ENCODE results near the gene BTK. TPM values are rescaled to one million over a fixed set of nuclear protein-coding genes. Genes with fewer than 3 reads are reported as not detected.

BTK gene
- total RNA-seq, 2 experiments from 2014 or later, result 0.42 to 0.49 TPM

- Histone ChIP-seq H3K4me3 (ENCODE audit: low read length) (peak overlapping the region; percentile 85), H3K9me3 (ENCODE audit: control insufficient read depth in 1 of 2, insufficient read depth in 1 of 2, low read length in 2 of 2) (no peaks in the 10 kb centered on the region), H3K27ac (ENCODE audit: low read depth in 1 of 2, low read length in 2 of 2) (peak overlapping the region; percentile 90 to 92), H3K27me3 (ENCODE audit: control insufficient read depth in 1 of 2, insufficient read depth in 2 of 2, low read length in 2 of 2) (no peaks in the 10 kb centered on the region), H3K4me1 (ENCODE audit: insufficient read depth, low read length) (peaks cover 26% of the 10 kb centered on the region), H3K36me3 (ENCODE audit: insufficient read depth, low read length) (peaks cover 10% of the 10 kb centered on the region)
- intact Hi-C loops (cut with DNase I, micrococcal nuclease), result loop anchor here in 1 of 2 experiments (2.0 to 10.0 kb wide), 4 partner anchors 16 to 1198 kb away; partner anchors contain the start of genes CENPI, RPL36A and TIMM8A
- ATAC-seq (ENCODE audit: poor library complexity), result no peak
- H3K9me3 Mint-ChIP-seq, result no peaks in the 10 kb centered on the region
- peaks cover 34% of the 10 kb centered on the region for H3K4me1 Mint-ChIP-seq (ENCODE audit: low read depth)
- H3K27me3 Mint-ChIP-seq, result no peaks in the 10 kb centered on the region
- no peak for DNase-seq
- TF ChIP-seq CTCF (IDR thresholded peaks at IDR 0.05), result no peak
- ChIA-PET CTCF (no interaction called here), POLR2A (interaction anchor here (0.8 to 1.3 kb wide), 5 partner anchors 9 to 525 kb away, joined by 3 to 6 read pairs (median 3); partner anchors contain the start of genes RPL36A and ZMAT1)
- peak overlapping the region; percentile 97 for H3K27ac Mint-ChIP-seq
- peak overlapping the region; percentile 97 for H3K4me3 Mint-ChIP-seq
- H3K36me3 Mint-ChIP-seq (ENCODE audit: low read depth), result peaks cover 30% of the 10 kb centered on the region
Observed at GRCh38 chrX:101407167-101407747, 21.3 kb upstream of the BTK start.

GRCh38 chrX:101399825-101400224 lies 13.8 kb upstream of the BTK start:
- DNase-seq, result no peak
- no peak overlapping the region for H3K4me3 ChIP-seq (ENCODE audit: low read length)
- H3K9me3 ChIP-seq (ENCODE audit: control insufficient read depth in 1 of 2, insufficient read depth in 1 of 2, low read length in 2 of 2), result no peaks in the 10 kb centered on the region
- intact Hi-C loops (cut with DNase I, micrococcal nuclease), result loop anchor here in 1 of 2 experiments (5.0 to 10.0 kb wide), 2 partner anchors 532 to 1205 kb away; partner anchors contain the start of gene ZMAT1
- H3K27me3 Mint-ChIP-seq, result no peaks in the 10 kb centered on the region
- ChIA-PET POLR2A (no interaction called here), CTCF (interaction anchor here (1.7 kb wide), 1 partner anchor 10 kb away, joined by 5 read pairs; no protein-coding TSS in a partner anchor)
- H3K36me3 Mint-ChIP-seq (ENCODE audit: low read depth), result peaks cover 27% of the 10 kb centered on the region
- TF ChIP-seq CTCF (IDR thresholded peaks at IDR 0.05), result no peak
- peaks cover 14% of the 10 kb centered on the region for H3K36me3 ChIP-seq (ENCODE audit: insufficient read depth, low read length)
- no peak for ATAC-seq (ENCODE audit: poor library complexity)
- no peaks in the 10 kb centered on the region for H3K27me3 ChIP-seq (ENCODE audit: control insufficient read depth in 1 of 2, insufficient read depth in 2 of 2, low read length in 2 of 2)
- H3K4me1 Mint-ChIP-seq (ENCODE audit: low read depth), result no peaks in the 10 kb centered on the region
- no peaks in the 10 kb centered on the region for H3K4me1 ChIP-seq (ENCODE audit: insufficient read depth, low read length)
- H3K27ac Mint-ChIP-seq, result no peak overlapping the region
- no peak overlapping the region for H3K27ac ChIP-seq (ENCODE audit: low read depth in 1 of 2, low read length in 2 of 2)
- H3K4me3 Mint-ChIP-seq, result no peak overlapping the region
- no peaks in the 10 kb centered on the region for H3K9me3 Mint-ChIP-seq

- ATAC-seq (ENCODE audit: poor library complexity), result no peak
- POLR2A ChIA-PET, result interaction anchor here (1.2 kb wide), 1 partner anchor 9 kb away, joined by 3 read pairs; the partner anchor contains the start of genes GLA and HNRNPH2
- intact Hi-C loops (cut with DNase I, micrococcal nuclease), result no loop called here
Observed at GRCh38 chrX:101398694-101399093, 12.7 kb upstream of the BTK start.

More at GRCh38 chrX:101398694-101399093, 12.7 kb upstream of the BTK start:
- Histone ChIP-seq H3K27me3 (ENCODE audit: control insufficient read depth in 1 of 2, insufficient read depth in 2 of 2, low read length in 2 of 2) (no peaks in the 10 kb centered on the region), H3K36me3 (ENCODE audit: insufficient read depth, low read length) (peaks cover 15% of the 10 kb centered on the region), H3K9me3 (ENCODE audit: control insufficient read depth in 1 of 2, insufficient read depth in 1 of 2, low read length in 2 of 2) (no peaks in the 10 kb centered on the region), H3K4me3 (ENCODE audit: low read length) (no peak overlapping the region), H3K4me1 (ENCODE audit: insufficient read depth, low read length) (peaks cover 2% of the 10 kb centered on the region), H3K27ac (ENCODE audit: low read depth in 1 of 2, low read length in 2 of 2) (no peak overlapping the region)
- CTCF ChIA-PET, result interaction anchor here (1.7 kb wide), 1 partner anchor 9 kb away, joined by 5 read pairs; no protein-coding TSS in a partner anchor
- peaks cover 1% of the 10 kb centered on the region for H3K4me1 Mint-ChIP-seq (ENCODE audit: low read depth)
- DNase-seq, result no peak
- no peaks in the 10 kb centered on the region for H3K27me3 Mint-ChIP-seq
- peaks cover 25% of the 10 kb centered on the region for H3K36me3 Mint-ChIP-seq (ENCODE audit: low read depth)
- no peaks in the 10 kb centered on the region for H3K9me3 Mint-ChIP-seq
- H3K27ac Mint-ChIP-seq, result no peak overlapping the region
- TF ChIP-seq CTCF (IDR thresholded peaks at IDR 0.05), result no peak
- H3K4me3 Mint-ChIP-seq, result no peak overlapping the region

Measured in CD4-positive, alpha-beta T cell (primary cell).